ENCODE measurements around the gene TECTB.

GRCh38 chr10:112307358-112308124, 24.3 kb downstream of the TECTB start:
- TF ChIP-seq CTCF (IDR thresholded peaks at IDR 0.05) (peak in 1 of 2 donors; percentile 67), POLR2A (IDR thresholded peaks at IDR 0.05) (no peak), EP300 (IDR thresholded peaks at IDR 0.05) (no peak), POLR2AphosphoS5 (IDR thresholded peaks at IDR 0.05) (no peak)
